HG03558 (cell line): ENCODE results near the gene S1PR4.
"Not testable (repeated sequence)": the region's sequence is repeated elsewhere in the genome, so short reads cannot be mapped to it uniquely, and the experiment has no call there.

Experiments
- ATAC-seq: cut with Tn5 transposase; IDR thresholded peaks from one replicate; pipeline ENCODE4 v1.9.1; 2021; ENCODE audit warnings: moderate number of reproducible peaks; ENCODE audit not compliant: unreplicated experiment; ENCODE audit errors: extremely low read depth

The S1PR4 gene

DNA sequence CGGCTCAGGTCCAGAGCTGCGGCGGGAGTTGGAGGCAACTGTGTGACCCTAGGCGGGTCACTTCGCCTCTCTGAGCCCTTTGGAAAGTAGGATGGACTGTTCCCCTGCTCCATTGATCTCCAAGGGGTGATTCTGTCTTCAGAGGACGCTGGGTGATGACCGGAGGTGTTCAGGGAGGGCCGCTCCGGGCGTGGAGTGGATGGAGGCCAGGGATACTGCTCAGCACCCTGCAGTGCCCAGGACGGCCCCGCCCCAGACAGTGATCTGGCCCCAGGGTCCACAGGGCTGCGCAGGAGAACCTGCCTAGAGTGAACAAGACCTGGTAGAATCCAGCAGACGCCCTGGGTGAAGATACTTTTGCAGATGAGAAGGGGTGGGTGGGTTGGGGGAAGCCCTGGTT is 14.1 kb downstream of the S1PR4 start:
- ATAC-seq = no peak

DNA sequence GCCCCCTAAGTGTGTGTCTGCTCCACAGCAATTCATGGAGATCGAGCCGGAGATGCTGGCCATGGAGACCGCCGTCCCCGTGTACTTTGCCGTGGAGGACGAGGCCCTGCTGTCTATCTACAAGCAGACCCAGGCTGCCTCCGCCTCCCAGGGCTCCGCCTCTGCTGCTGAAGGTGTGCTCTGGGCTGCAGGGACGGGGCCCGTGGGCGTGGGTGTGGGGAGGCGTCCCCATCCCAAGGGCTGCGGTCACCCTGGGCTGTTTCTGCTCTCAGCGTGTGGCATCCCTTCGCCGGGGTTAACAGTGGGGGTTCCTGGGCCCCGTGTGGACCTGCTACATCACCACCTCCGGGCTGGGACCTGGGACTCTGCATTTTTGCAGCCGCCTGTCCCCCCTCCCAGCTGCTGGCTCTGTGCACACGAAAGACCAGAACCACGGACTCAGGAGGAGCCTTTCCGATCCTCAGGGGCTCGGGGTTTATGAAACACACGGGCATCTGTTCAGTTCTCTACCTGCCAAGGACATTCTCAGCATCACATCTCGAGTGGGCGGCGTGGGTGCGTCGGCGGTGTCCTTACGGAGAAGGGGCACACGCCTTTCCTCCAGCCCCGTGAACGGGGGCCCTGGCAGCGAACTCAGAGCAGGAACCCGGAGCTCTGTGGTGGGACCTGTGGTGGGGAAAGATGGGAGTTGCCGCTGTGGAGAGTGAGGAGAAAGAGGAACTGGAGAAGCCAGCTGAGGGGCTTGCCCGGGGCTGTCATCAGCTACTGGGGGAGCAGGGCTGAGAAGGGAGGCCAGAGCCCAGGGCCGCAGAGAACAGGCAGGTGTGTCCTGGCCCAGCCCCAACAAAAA is 14.9 kb downstream of the S1PR4 start:
- ATAC-seq = no peak

DNA sequence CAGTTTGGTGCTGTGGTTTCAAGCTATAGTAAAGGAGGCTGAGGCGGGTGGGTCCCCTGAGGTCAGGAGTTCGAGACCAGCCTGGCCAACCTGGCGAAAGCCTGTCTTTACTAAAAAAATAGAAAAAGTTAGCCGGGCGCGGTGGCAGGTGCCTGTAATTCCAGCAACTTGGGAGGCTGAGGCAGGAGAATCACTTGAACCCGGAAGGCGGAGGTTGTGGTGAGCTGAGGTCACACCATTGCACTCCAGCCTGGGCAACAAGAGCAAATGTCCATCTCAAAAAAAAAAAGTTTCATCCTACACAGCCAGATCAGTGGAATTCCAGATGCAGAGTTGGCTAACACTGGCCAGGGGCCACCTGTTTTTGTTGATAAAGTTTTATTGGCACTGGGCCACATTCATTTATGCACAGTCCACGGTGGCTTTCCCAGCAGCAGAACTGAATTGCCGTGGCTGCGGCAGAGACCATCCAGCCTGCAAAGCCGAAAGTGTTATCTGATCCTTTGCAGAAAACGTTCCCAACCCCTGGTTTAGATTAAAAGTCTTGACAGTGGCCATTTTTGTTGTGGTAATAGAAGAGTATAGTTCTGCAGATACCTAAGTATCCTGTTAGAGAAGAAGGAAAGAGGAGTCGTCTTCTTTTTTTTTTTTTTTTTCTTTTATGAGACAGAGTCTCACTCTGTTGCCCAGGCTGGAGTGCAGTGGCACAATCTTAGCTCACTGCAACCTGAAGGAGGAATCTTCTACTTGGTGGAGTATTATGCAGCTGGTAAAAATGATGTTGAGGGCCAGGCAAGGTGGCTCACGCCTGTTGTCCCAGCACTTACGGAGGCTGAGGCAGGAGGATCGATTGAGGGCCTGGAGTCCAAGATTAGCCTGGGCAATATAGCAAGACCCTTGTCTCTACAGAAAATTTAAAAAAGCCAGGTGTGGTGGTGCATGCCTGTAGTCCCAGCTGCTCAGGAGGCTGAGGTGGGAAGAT is 15.8 kb downstream of the S1PR4 start:
- no peak for ATAC-seq

DNA sequence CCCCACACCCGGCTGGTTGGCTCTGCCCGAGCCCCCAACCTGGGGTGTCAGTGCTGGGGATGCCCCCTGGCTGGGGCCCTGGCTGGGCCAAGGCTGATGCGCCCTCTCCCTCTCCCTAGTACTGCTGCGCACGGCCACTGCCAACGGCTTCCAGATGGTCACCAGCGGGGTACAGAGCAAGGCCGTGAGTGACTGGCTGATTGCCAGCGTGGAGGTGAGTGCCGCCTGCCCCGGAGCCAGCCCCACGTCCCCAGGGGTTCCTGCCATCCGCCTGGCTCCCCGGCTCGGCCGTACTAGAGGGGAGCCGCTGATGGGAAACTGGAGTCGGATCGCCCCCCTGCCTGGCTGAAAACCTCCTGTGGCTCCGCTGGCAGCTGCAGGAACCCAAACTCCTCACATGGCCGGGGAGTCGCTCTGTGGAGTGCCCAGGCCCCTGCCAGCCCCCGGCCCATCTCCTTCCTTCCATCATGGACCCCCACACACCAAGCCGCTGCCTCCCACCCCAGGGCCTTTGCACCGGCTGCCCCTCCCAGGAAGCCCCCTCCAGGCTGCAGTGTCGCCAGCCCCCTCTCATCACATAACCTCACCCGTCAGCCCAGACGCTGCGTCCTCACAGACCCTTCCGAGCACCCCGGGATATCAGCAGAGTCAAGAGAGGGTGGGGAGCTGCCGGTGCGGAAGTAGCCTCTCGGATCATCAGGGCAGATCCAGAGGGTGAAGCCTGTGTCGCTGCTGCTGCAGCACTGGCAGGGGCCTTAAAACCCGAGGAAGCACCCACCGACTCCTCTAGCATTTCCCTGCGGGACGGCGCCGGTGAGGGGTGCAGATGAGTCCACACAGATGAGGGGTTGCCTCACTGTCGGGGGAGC is 17.7 kb downstream of the S1PR4 start:
- no peak for ATAC-seq

GRCh38 chr19:3196933-3197205 is 18.3 kb downstream of the S1PR4 start:
- ATAC-seq = no peak

- ATAC-seq = no peak
Measured at GRCh38 chr19:3198901-3199700, 20.5 kb downstream of the S1PR4 start.

DNA sequence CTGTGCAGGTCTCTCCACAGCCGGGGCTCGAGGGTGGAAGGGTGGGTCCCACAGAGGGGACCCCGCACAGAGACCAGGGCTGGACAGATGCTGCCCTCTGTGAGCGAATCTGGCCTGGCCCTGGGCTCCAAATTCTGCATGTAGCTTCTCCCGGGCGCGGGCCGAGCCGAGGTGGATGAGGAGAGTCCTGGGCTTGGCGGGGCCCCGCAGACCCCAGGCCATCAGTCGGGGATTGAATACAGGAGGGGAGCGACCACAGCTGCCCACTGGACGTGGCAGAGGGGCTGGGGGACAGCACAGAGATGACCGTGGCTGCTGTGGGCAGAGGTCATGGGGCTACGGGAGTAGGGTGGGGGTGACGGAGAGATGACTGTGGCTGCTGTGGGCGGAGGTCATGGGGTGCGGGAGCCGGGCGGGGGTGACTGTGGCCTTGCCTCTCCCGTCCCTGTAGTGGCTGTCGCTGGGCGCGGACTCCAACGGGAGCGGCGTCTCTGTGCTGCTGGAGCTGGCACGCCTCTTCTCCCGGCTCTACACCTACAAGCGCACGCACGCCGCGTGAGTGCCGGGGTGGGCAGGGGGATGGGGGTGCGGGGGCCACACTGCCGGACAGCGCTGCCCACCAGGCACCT is 22.6 kb downstream of the S1PR4 start:
- ATAC-seq = no peak

DNA sequence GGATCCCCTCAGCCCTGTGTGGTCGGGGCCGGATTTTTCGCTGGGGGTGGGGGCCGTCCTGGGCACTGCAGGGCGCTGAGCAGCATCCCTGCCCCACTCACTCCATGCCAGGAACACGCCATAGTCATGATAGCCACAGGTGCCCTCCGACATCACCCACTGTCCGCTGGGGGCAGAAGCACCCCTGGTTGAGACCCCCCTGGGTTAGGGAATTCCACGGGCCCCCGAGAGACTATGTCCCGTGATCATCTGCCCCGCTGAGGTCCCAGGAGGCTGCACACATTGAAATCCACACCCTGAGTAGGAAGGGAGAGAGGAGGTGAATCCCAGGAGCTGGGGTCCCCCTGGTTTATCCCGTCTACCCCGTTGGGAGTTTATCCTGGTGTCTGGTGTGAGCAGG is 23.3 kb downstream of the S1PR4 start:
- no peak for ATAC-seq

DNA sequence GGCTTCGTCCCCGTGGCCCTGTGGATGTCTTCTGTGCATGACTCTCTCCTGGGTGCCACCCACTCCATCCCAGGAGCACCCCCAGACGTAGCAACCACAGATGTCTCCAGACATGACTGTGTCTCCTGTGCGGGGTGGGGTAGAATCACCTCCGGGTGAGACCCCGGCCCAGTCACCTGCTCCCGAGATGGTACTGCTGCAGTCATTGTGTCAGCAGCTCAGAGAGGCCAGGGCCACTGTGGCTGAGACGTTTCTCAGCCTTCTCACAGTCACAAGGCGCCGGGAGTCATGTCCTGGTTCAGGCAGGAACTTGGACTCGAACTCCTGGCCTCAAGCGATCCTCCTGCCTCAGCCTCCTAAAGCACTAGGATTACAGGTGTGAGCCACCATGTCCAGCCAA is 23.8 kb downstream of the S1PR4 start:
- ATAC-seq = no peak

GRCh38 chr19:3202895-3203294 is 24.3 kb downstream of the S1PR4 start:
- not testable (repeated sequence) for ATAC-seq

DNA sequence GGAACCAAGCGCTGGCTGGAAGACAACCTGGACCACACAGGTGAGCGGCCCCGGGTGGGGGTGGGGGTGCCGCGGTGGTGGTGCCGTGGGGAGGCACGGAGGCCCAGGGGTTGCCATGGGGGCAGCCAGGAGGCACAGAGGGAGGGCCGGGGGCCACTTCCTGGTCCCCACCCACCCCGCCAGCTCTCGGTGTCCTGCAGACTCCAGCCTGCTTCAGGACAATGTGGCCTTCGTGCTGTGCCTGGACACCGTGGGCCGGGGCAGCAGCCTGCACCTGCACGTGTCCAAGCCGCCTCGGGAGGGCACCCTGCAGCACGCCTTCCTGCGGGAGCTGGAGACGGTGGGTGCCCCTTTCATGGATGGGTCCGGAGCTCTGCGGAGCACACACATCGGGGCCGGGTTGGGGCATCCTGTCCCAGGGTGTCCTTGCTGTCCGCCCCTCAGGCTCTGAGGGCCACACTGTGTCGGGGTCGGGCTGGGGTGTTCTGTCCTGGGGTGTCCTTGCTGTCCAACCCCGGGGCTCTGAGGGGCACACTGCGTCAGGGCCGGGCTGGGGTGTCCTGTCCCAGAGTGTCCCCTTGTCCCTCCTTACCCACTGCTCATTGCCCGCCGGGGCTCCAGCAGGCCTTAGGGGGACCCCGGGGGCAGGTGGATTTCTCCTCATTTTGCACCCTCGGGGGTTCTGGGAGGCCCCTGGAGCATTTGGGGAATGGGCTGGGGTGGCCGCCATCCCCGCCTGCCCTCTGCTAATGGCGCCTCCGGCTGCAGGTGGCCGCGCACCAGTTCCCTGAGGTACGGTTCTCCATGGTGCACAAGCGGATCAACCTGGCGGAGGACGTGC is 25.5 kb downstream of the S1PR4 start:
- no peak for ATAC-seq

DNA sequence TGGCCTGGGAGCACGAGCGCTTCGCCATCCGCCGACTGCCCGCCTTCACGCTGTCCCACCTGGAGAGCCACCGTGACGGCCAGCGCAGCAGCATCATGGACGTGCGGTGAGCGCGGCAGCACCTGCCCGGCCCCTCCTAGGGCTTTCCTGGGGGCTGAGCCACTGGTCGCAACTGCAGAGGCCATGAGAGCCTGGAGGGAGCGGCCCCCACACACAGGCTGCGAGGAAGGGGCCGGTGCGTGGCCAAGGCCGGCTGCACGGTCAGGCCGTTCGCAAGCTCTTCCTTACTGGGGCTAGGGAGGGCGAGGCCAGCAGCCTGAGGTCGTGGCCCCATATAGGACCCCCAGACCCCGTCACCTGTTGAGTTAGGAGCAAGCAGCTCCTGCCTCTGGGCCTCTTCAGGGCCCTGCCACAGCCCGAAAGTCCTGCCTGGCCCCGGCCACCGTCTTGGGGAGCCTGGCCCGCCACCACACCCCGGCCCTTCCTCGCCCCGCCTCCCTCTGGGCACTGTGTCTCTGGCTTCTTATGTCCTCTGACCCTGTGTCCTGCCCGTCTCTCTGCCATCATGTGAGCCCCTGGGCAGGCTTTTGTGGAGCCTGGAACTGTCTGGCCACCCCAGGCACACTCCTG is 26.2 kb downstream of the S1PR4 start:
- ATAC-seq = no peak

- ATAC-seq = no peak
Measured at GRCh38 chr19:3206216-3206953, 27.8 kb downstream of the S1PR4 start.

- no peak for ATAC-seq
Measured at GRCh38 chr19:3207461-3208242, 29.1 kb downstream of the S1PR4 start.

DNA sequence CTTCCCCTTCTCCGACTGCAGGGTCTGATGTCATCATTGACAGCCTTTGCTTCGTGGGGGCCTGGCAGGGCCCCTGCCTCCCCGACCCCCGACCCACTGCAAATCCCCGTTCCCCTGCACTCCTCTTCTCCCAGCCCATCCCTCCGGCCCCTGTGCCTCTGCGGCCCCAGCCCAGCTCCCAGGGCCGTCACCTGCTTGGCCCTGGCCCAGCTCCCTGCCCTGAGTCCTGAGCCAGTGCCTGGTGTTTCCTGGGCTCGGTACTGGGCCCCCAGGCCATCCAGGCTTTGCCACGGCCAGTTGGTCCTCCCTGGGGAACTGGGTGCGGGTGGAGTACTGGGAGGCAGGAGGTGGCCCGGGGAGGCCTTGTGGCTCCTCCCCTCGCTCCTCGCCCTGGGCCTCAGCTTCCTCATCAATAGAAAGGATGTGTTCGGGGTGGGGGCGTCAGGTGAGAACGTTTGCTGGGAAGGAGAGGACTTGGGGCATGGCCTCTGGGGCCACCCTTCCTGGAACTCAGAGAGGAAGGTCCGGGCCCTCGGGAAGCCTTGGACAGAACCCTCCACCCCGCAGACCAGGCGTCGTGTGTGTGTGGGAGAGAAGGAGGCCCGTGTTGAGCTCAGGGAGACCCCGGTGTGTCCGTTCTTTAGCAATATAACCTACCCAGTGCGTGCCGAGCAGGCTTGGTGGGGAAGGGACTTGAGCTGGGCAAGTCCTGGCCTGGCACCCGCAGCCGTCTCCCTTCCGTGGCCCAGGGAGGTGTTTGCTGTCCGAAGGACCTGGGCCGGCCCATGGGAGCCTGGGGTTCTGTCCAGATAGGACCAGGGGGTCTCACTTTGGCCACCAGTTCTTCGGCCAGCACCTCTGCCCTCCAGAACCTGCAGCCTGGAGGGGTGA is 30.0 kb downstream of the S1PR4 start:
- no peak for ATAC-seq
